Astrocyte (in vitro differentiated cells and primary cell): Measurements from ENCODE around the gene HLA-DRB5. TPM values are rescaled to one million over a fixed set of nuclear protein-coding genes. Genes with fewer than 3 reads are reported as not detected.

Experiments used
- DNase-seq: peaks from one replicate; pipeline ENCODE4 v3.0.0-alpha.2; 2010; ENCODE audit warnings: low read depth
- FAIRE-seq: peaks from 2 replicates; lab custom pipeline; 2011; peaks lifted over from hg19 to GRCh38; lab: Jason Lieb, UNC
- H2AFZ ChIP-seq: 2 replicates; pipeline ENCODE4 v1.6.0; 2012; ENCODE audit warnings: low read depth, low read length, inconsistent platforms
- H3K27ac ChIP-seq: 2 replicates; pipeline ENCODE4 v1.5.1; 2011; ENCODE audit warnings: low read depth, low read length, inconsistent platforms
- H3K27me3 ChIP-seq: 2 replicates; pipeline ENCODE4 v1.6.0; 2011; ENCODE audit warnings: low read length, inconsistent platforms; ENCODE audit not compliant: insufficient read depth
- H3K36me3 ChIP-seq: 2 replicates; pipeline ENCODE4 v1.5.1; 2011; ENCODE audit warnings: low read length, inconsistent platforms; ENCODE audit not compliant: insufficient read depth
- H3K4me1 ChIP-seq: 2 replicates; pipeline ENCODE4 v1.5.1; 2011; ENCODE audit warnings: low read length, inconsistent platforms; ENCODE audit not compliant: insufficient read depth
- H3K4me2 ChIP-seq: 2 replicates; pipeline ENCODE4 v1.6.0; 2012; ENCODE audit warnings: low read length, inconsistent platforms
- H3K4me3 ChIP-seq: 2 replicates; pipeline ENCODE4 v1.5.1; 2011; ENCODE audit warnings: low read depth, mild to moderate bottlenecking, low read length, inconsistent platforms; ENCODE audit not compliant: insufficient read depth
- H3K79me2 ChIP-seq: 2 replicates; pipeline ENCODE4 v1.6.0; 2012; ENCODE audit warnings: mild to moderate bottlenecking, low read length, inconsistent platforms; ENCODE audit not compliant: insufficient read depth
- H3K9ac ChIP-seq: 2 replicates; pipeline ENCODE4 v1.6.0; 2012; ENCODE audit warnings: mild to moderate bottlenecking, low read length, inconsistent platforms
- H3K9me3 ChIP-seq: 2 replicates; pipeline ENCODE4 v1.5.1; 2012; ENCODE audit warnings: low read depth, mild to moderate bottlenecking, low read length, inconsistent platforms; ENCODE audit not compliant: insufficient read depth
- H4K20me1 ChIP-seq: 2 replicates; pipeline ENCODE4 v1.6.0; 2012; ENCODE audit warnings: low read length, inconsistent platforms; ENCODE audit not compliant: insufficient read depth
- H3K27ac Mint-ChIP-seq: one replicate; pipeline ENCODE4 v1.8.0; 2021; ENCODE audit warnings: mild to moderate bottlenecking, mixed read lengths; ENCODE audit not compliant: unreplicated experiment
- H3K27me3 Mint-ChIP-seq: one replicate; pipeline ENCODE4 v1.8.0; 2021; ENCODE audit warnings: low read depth, mixed read lengths; ENCODE audit not compliant: unreplicated experiment
- H3K36me3 Mint-ChIP-seq: one replicate; pipeline ENCODE4 v1.8.0; 2021; ENCODE audit warnings: low read depth, mixed read lengths; ENCODE audit not compliant: unreplicated experiment
- H3K4me1 Mint-ChIP-seq: one replicate; pipeline ENCODE4 v1.8.0; 2021; ENCODE audit warnings: low read depth, mixed read lengths; ENCODE audit not compliant: unreplicated experiment
- H3K4me3 Mint-ChIP-seq: one replicate; pipeline ENCODE4 v1.8.0; 2021; ENCODE audit warnings: mild to moderate bottlenecking, moderate library complexity, mixed read lengths; ENCODE audit not compliant: unreplicated experiment
- H3K9me3 Mint-ChIP-seq: one replicate; pipeline ENCODE4 v1.8.0; 2021; ENCODE audit warnings: mild to moderate bottlenecking, mixed read lengths; ENCODE audit not compliant: unreplicated experiment
- CTCF ChIP-seq: IDR thresholded peaks from 2 replicates; pipeline ENCODE4 v1.5.1; 2011; ENCODE audit warnings: low read depth, mild to moderate bottlenecking, inconsistent platforms, low read length, moderate library complexity; ENCODE audit not compliant: insufficient read depth
- EZH2 ChIP-seq: IDR thresholded peaks from 2 replicates; pipeline ENCODE4 v1.6.1; 2012; ENCODE audit warnings: mild to moderate bottlenecking, low read length, inconsistent platforms; ENCODE audit not compliant: insufficient read depth
- total RNA-seq: library from RNA; stranded (reverse); gene quantifications from 2 replicates; pipeline ENCODE4 v1.2.1, GENCODE V29; 2021

The HLA-DRB5 gene
- total RNA-seq, 1 donor from 2014 or later: not detected

GRCh38 chr6:32488083-32488482, 42.0 kb downstream of the HLA-DRB5 start:
- Histone ChIP-seq H3K36me3 (no peaks in the 10 kb centered on the region), H3K27ac (no peak overlapping the region), H4K20me1 (no peaks in the 10 kb centered on the region), H3K27me3 (no peaks in the 10 kb centered on the region), H3K9ac (no peak overlapping the region), H3K9me3 (no peaks in the 10 kb centered on the region), H3K4me2 (no peak overlapping the region), H3K79me2 (no peaks in the 10 kb centered on the region), H3K4me3 (no peak overlapping the region), H3K4me1 (no peaks in the 10 kb centered on the region), H2AFZ (no peak overlapping the region)
- Mint-ChIP-seq H3K4me3 (no peak overlapping the region), H3K36me3 (no peaks in the 10 kb centered on the region), H3K9me3 (no peaks in the 10 kb centered on the region), H3K4me1 (no peaks in the 10 kb centered on the region), H3K27ac (no peak overlapping the region), H3K27me3 (peaks cover 9% of the 10 kb centered on the region)
- no peak for TF ChIP-seq EZH2
- DNase-seq (no peak), FAIRE-seq (no peak)

- no peak for FAIRE-seq
- no peaks in the 10 kb centered on the region for H3K36me3 Mint-ChIP-seq
- H3K9me3 ChIP-seq: no peaks in the 10 kb centered on the region
- no peaks in the 10 kb centered on the region for H3K36me3 ChIP-seq
- H4K20me1 ChIP-seq: no peaks in the 10 kb centered on the region
- no peak for DNase-seq
- H3K4me1 ChIP-seq: no peaks in the 10 kb centered on the region
- H3K4me2 ChIP-seq: no peak overlapping the region
- no peaks in the 10 kb centered on the region for H3K79me2 ChIP-seq
- no peaks in the 10 kb centered on the region for H3K27me3 ChIP-seq
- no peaks in the 10 kb centered on the region for H3K4me1 Mint-ChIP-seq
- H3K4me3 ChIP-seq: no peak overlapping the region
- H3K27me3 Mint-ChIP-seq: peaks cover 21% of the 10 kb centered on the region
- H3K27ac Mint-ChIP-seq: no peak overlapping the region
- H3K4me3 Mint-ChIP-seq: no peak overlapping the region
- TF ChIP-seq CTCF: no peak
- no peak for TF ChIP-seq EZH2
- H2AFZ ChIP-seq: no peak overlapping the region
- H3K9ac ChIP-seq: no peak overlapping the region
- peaks cover 2% of the 10 kb centered on the region for H3K9me3 Mint-ChIP-seq
- H3K27ac ChIP-seq: no peak overlapping the region
Observed at GRCh38 chr6:32484614-32484998, 45.5 kb downstream of the HLA-DRB5 start.

- Histone ChIP-seq H3K9ac (no peak overlapping the region), H3K9me3 (no peaks in the 10 kb centered on the region), H3K36me3 (no peaks in the 10 kb centered on the region), H4K20me1 (no peaks in the 10 kb centered on the region), H3K27me3 (no peaks in the 10 kb centered on the region), H2AFZ (no peak overlapping the region), H3K27ac (no peak overlapping the region), H3K4me3 (no peak overlapping the region), H3K4me1 (no peaks in the 10 kb centered on the region), H3K4me2 (no peak overlapping the region), H3K79me2 (no peaks in the 10 kb centered on the region)
- H3K27me3 Mint-ChIP-seq: peaks cover 21% of the 10 kb centered on the region
- H3K4me1 Mint-ChIP-seq: no peaks in the 10 kb centered on the region
- no peak for DNase-seq
- H3K4me3 Mint-ChIP-seq: peak overlapping the region; percentile 20
- H3K27ac Mint-ChIP-seq: no peak overlapping the region
- no peaks in the 10 kb centered on the region for H3K36me3 Mint-ChIP-seq
- TF ChIP-seq CTCF: no peak
- no peak for TF ChIP-seq EZH2
- FAIRE-seq: no peak
- H3K9me3 Mint-ChIP-seq: peaks cover 4% of the 10 kb centered on the region
Observed at GRCh38 chr6:32483968-32484613, 46.0 kb downstream of the HLA-DRB5 start.
